LoVo (cell line): ENCODE data around the gene CEMIP.
"Not testable (repeated sequence)": the region's sequence is repeated elsewhere in the genome, so short reads cannot be mapped to it uniquely, and the experiment has no call there.

Experiments
- DNase-seq: peaks from one replicate; pipeline ENCODE4 v3.0.0-alpha.2; 2016; ENCODE audit warnings: low spot score

Gene CEMIP

DNA sequence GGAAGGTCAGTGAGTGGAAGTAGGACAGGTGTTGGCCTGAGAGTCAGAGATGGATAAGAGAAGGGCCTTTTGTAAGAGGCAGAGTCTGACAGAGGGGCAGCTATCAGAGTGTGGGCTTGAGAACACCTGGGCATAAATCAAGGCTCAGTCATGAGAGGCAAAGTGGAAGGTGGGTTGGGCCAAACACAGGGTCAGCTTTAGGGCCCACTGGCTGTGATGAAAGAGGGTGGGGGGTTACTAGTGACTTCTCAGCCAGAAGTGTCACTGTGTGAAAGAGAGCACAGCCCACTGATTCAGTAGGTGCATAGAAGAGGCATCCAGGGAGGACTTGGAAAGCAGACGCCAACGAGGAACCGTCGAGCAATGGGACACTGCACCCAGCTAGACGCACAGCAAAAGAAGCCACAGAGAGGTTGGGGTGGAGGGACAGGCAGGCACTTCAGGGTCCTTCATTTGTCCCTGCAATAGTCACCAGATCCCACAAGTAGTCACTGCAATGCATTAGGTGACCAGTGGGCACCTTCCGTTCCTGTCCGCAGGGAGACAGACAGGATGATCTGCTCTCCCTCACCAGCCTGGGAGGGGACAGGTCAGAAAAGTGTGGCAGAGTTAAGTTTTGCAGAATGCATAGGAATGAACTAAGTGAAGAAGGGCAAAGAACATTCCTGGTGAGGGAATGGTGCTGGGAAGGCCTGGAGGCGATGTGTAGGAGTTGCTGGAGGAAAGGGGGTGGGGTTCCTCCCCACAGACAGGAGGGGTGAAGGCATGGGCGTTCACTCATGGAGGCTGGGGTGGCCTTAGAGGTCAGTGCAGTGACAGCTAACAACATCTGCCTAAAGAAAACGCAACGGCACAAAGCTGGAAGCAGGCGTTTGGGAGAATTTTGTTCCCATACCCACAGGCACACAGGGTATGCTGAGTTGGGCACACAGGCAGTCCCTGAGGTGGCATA, 174.1 kb downstream of the CEMIP start:
- no peak for DNase-seq

DNA sequence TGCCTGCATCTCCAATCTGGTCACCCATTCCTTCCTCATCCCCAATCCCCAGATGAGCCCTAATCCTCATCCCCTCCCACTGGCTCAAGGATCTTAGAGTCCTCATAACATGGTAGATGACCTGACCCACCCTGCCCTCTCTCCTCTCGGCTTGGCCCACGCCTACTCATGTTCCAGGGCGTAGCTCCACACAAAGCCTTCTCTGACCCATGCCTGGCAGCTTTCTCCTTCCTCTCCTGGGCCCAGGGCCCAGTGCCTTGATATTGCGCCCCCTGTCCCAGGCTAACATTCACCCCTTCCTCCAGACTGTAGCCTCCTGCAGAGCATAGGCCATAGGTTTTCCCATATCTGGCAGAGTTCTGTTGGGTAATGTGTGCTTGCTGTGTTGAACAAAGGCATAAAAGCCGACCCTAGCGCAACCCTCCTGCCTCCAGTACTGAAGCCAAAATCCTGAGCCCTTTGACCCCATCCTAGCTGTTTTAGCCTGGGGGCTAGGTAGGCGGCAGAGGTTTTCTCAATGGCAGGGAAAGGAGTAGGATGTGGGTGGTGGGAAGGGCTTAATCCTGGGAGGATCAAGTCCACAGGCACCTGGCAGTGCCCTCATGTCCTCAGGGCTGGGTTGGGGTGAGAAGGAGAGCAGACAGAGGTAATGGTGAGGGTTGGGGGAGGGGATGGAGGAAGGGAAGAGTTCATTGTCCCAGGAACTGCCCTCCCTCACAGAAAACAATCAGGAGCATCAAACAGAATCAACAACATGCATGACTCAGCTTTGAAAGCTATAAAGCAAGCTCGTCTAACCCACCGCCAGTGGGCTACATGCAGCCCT, 175.0 kb downstream of the CEMIP start:
- no peak for DNase-seq

DNA sequence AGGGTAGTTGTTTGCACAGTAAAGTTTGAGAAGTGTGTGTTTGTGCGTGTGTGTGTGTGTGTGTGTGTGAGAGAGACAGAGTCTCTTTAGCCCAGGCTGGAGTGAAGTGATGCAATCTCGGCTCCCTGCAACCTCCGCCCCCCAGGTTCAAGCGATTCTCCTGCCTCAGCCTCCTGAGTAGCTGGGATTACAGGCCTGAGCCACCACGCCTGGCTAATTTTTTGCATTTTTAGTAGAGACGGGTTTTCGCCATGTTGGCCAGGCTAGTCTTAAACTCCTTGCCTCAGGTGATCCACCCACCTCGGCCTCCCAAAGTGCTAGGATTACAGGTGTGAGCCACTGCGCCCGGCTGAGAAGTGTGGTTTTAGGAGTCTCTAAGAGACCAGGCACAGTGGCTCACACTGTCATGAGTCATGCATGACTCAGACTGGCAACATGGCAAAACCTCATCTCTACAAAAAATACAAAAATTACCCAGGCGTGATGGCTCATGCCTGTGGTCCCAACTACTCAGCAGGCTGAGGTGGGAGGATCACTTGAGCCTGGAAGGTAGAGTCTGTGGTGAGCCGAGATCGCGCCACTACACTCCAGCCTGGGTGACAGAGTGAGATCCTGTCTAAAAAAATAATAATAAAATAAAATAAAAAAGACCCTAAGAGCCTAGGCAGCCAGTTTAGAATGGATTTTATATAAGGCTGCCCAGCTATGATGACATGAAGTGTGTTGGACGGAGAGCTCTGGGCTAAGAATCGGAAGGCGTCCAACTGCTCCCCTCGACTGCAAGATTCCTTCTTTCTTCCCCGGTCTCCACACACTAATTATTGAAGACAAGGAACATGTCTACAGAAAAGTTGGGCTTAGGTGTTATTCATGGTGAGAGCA, 176.6 kb downstream of the CEMIP start:
- peak; percentile 69 for DNase-seq

DNA sequence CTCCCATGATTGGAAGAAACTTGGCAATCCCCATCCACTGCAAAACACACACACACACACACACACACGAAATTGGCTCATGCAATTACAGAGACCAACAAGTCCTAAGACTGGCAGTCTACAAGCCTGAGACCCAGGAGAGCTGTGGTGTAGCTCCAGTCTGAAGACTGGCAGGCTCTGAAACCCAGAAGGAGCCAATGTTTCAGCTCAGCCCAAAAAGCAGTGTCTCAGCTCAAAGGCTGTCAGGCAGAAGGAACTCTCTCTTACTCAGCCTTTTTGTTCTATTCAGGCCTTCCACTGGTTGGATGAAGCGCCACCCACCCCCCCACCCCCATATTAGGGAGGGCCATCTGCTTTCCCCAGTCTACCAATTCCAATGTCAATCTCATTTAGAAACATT, 178.4 kb downstream of the CEMIP start:
- DNase-seq, result no peak

DNA sequence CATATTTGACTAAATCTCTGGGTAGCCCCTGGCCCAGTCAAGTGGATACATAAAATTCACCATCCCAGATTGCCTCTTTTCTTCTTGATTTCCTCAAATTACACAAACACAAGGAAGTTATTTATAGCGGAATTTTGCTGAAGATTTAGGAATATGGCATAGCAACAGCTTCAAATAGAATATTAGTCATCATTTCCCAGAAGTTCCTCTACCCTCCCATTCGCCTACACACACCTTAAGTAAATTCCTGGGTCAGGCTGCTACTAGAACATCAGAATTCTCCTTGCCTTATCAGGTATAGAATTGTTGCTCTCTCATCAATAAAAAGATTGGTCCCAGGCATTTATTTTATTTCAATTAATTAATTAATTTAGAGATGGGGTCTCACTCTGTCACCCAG, 178.8 kb downstream of the CEMIP start:
- no peak for DNase-seq

DNA sequence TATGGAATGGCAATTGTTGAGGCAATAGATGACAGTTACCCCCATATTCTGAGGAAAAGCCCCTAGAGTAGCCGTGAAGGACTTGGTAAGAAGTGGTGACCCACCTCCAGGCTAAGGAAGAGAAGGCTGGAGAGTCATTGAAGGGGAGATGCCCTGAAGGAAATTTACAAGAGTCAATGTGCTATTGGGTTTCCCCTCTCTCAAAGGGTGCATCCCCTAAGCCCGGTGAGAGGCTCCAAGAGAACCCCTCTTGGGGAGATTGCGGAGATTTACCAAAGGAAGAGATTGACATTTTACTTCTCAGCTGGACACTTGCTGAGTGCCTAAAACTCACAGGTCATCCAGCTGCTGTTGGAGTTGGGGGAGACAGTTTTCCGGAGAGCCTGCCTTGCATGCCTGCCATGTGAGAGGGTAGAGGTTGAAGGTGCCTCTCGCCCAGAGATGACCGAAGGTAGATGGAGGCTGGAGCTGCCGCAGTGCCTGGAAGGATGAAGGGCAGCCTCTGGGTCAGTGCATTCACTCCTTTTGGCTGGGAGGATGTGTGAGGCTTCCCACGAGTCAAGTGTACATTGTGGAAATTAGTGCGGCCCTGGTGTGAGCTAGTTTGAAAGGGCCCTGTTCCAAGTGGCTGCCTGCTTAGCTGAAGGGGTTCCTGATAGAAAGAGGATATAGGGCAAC, 179.8 kb downstream of the CEMIP start:
- no peak for DNase-seq

DNA sequence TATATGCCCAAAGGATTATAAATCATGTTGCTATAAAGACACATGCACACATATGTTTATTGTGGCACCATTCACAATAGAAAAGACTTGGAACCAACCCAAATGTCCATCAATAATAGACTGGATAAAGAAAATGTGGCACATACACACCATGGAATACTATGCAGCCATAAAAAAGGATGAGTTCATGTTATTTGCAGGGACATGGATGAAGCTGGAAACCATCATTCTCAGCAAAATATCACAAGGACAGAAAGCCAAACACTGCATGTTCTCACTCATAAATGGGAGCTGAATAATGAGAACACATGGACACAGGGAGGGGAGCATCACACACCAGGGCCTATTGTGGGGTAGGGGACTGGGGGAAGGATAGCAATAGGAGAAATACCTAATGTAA, 186.3 kb downstream of the CEMIP start:
- not testable (repeated sequence) for DNase-seq

DNA sequence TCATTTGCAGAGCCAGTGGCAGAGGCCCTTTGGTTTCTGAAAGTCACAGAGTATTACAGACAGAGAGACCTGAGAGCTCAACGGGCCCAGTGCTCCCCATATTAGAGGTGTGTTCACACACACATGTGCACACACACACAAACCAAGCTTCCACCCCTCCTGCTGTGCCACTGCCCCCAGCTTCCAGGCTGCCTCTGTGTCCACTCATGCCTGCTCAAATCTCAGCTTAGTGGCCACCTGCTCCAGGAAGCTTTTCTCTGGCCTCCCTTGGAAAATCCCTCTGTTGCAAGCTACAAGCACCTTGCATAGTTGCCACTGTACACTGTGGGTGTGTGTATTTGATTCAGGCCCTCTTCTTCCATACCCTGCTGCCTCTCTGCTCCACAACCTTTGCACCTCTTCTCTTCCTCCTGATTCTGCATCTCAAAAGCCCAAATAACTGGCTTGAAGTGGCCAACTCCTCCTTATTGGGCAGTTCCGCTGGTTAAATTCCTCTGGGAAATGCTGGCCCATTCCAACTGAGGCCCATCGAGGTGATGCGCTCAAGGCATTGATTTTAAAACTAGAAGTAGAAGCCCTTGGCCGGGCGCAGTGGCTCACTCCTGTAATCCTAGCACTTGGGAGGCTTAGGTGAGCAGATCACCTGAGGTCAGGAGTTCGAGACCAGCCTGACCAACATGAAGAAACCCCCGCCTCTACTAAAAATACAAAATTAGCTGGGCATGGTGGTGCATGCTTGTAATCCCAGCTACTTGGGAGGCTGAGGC, 187.4 kb downstream of the CEMIP start:
- DNase-seq, result no peak

DNA sequence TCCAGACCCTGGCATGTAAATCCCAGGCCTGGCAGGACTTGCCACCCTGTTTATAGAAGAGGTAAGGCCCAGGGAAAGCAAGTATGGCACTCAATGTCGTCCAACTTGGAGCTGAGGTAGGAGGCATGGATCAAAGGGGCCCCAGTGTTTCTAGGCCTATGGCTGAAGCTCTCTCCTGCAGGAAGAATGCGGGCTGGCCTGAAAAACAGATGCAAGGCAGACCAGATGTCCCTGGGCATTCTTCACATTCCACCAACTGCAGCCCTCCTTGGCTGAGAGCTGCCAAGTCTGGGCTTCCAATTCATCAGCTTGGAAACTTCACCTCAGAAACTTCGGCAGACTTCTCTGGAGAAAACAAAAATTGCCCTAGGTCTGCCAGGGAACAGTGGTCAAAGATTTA, 188.3 kb downstream of the CEMIP start:
- no peak for DNase-seq

DNA sequence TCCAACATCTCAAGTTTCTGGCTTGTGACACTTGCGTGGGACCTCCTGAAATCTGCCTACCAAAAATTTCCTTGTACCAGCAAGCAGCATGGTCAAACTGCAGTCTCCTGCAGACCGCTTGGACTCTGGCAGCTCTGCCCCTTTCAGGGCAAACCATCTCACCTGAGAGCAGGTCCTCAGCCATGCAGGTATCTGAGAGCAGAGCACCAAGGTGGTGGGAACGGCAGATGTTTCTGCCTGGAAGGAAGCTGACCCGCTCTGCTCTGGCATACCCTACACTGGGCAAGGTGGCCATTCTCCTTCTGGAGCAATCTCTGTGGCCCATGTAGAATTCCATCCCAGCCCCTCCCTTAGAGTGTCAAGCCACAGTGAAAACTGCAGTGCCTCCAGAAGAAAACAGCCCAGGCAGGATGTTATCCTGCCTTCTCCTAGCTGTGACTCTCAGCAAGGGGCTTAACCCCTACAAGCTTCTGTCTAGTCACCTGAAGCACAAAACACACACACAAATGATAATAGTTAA, 188.9 kb downstream of the CEMIP start:
- no peak for DNase-seq

DNA sequence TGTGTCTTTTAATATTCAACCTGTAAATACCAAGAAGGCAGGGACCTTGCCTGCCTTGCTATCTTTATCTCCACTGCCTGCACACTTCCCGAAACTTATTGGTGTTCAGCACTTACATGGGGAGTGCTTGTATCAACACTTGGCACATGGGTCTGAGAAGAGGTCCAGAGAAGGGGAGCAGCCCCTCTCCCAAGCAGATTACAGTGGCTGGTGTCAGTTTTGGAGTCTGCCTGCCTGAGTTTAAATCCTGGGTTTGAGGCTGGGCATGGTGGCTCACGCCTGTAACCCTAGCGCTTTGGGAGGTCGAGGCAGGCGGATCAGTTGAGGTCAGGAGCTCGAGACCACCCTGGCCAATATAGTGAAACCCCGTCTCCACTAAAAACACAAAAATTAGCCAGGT, 190.1 kb downstream of the CEMIP start:
- DNase-seq, result no peak

DNA sequence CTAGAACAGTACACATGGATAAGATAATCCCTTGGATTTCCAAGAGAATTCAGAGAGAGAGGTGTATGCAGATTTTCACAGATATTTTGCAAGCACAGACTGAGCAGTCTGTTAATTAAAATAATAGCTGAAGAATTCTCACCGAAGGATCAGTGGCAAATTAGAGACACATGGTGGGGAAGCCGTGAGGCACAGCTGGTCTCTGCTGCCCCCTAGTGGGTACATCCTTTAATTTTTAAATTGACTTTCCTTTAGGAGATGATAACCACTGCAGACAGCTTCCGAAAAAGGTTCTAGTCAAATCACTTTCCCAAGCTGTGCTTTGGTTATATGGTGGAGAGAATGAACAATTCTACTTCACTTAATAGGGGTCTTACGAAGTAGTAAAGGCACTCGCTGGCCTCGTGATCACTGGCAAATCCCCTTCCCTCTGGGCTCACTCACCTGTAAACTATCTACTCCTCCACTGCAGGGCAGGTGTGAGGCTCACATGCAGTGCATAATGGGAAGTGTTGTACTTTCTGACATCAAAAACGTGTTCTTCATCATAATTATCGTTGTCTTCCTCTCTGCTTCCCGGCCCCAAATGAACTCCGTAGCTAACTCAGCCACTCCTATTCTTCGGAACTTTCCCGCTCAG, 191.0 kb downstream of the CEMIP start:
- peak; percentile 70 for DNase-seq

DNA sequence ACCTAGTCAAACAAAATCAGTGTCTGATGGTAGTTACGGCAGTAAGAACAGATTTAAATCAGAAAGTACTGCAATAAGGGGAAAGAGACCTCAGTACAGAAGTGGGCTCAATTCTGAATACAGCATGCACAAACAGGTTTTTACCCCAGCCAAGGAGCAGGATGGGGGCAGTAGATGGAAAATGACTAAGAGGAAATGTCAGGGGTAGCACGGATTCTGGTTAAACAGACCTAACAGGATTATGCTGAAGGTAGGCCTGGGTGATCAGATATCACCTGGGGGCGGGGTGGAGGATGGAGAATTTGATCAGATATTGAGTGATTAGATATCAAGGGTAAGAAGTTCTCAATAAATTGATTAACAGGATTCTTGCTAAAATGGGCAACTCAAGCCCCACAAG, 191.5 kb downstream of the CEMIP start:
- no peak for DNase-seq

DNA sequence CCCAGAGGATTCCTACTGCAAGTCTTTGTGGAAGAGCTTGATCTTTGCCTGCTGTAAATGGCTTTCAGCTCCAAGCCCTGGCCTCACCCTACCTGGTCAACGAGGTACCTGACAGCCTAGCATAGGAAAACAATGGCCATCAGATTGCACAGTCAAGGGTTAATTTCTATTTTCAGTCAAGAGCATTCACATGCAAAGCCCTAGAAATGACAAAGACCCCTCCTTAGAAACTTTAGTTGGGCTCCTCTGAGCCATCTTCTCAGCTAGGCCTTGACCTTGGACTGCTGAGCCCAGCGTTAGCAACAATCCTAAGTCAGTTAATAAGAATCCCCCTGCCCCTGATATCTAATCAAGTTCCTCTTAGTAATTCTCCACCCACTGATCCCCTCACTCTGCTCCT, 192.0 kb downstream of the CEMIP start:
- no peak for DNase-seq

DNA sequence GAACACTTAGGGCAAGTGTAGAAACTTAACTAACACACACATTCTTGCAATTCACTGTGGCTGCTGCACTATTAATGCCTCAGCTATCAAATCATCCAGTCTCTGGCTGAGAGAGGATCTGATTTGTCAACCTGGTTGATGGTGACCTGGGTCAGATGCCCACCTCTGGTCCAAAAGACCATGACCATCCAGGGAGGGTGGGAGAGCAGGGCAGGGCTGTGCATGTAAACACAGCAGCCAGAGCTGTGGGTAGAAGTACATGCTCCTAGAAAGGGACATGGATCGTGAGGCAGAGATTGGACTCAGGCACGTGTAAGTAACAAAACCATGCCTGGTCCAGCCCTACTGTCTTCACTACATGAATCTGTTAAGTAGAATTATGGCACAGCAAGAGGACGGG, 193.1 kb downstream of the CEMIP start:
- DNase-seq, result no peak

DNA sequence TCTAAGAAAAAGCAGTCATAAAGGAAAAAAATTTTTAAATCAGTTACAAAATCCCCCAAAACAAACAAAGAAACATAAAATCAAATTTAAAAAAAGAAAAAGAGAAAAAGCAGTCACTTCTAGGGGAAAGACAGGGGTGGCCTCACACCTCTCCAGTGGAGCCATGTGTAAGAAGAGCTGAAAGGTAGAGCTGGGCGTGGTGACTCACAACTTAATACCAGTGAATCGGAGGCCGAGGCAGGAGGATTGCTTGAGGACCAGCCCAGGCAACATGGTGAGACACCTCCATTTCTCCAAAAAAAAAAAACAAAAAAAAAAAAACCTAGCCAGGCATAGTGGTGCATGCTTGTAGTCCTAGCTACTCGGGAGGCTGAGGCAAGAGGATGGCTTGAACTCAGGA, 195.7 kb downstream of the CEMIP start:
- DNase-seq, result no peak

DNA sequence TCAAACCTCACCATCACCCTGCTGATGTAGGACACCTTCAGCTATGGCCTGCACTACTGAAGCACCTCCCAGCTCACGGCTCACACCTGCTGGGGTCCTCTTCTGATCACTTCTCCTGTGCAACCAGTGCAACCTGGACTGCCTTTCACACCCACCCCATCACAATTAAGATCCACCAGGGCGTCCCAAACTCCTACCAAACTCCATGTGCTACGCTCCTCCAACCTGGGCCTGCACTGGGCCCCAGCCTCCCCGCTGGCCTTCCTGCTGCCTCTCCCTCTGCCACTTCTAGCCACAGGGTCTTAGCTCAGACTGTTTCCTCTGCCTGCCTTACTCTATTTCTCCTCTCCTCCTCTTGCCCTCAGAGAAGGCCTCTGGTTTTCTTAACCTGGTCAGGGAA, 197.7 kb downstream of the CEMIP start:
- DNase-seq, result no peak

DNA sequence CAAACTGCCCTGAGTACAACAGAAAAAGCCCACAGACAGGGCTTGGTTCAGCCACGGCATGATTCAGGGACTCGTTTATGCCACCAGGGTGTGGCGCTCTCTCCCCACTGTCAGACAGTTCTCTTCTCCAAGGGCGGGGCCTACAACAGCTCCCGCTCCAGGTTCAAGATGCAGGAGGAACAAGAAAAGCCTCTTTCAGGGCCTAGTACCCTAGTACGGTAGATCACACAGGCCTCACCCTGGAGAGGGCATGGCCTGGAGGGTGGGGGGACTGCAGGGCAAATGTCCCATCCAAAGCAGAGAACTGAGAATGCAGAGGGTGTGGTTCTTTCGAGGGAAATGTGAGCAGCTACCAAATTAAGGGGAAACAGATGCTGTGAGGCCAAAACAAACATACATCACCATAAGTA, 198.5 kb downstream of the CEMIP start:
- no peak for DNase-seq

DNA sequence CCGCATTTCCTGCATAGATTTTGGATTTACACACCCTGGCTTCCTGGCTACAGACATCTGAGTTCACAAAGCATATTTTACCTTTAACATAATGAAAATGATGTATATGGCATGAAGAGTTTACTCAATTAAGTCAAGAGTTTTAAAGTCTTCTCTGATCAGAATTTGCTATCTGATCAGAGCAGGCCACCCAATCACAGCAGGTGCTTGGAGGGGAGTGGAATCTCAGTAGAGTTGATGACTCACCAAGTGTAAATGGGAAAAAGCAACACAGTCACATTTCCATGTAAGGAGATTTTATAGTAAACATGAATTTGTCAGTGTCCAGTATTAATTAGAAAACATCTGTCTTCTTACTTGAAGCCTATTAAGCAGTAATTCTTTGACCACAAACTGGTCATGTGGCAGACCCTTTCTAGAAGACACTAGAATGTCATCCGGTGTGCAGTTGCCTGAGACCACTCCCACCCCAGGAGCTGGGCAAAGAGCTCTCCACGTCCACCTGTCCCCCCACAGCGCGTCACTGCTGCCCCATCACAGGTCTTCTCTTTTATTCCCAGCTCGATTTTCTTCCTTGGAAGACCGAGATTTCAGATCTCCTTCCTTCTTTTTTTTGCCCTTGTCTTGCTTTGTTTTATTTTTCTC, 199.6 kb downstream of the CEMIP start:
- DNase-seq, result no peak
